Measurements from ENCODE around the gene CTNNAL1. TPM values are rescaled to one million over a fixed set of nuclear protein-coding genes. Genes with fewer than 3 reads are reported as not detected.

The CTNNAL1 gene
- total and polyA plus RNA-seq, 2 of the 8 experiments (the other 6 are each of a cell fraction or from before 2014, with no cell fraction given), result 23.2 to 66.1 TPM

DNA sequence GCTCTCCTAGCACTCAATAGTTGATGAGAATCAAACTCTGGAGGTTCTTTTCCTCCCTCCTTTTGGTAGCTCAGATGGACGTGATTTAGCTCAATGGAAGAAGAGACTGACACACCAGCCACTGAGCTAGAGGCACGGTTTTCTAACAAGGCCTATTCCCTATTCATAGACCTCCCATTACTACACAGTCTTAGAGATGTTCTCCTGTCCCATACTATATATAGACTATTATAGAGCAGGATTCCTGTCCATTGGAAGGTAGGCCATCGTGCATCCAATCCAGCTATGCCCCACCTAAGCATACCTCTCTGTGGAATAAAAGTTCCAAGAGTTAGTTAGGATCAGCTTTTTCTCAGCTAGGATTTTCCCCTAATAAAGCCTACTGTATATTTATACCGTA lies 30.3 kb upstream of the CTNNAL1 start (continued):
- TF ChIP-seq RNF2 (IDR thresholded peaks at IDR 0.05; ENCODE audit: borderline replicate concordance, low read depth, low read length, missing control alignments, poor library complexity, severe bottlenecking), result no peak
